HG02759 (cell line): ENCODE measurements around the gene LINGO3.
"Not testable (repeated sequence)": the region's sequence is repeated elsewhere in the genome, so short reads cannot be mapped to it uniquely, and the experiment has no call there.

ENCODE experiments used
- ATAC-seq: cut with Tn5 transposase; IDR thresholded peaks from one replicate; pipeline ENCODE4 v1.9.1; 2021; ENCODE audit warnings: mild to moderate bottlenecking, moderate library complexity; ENCODE audit not compliant: unreplicated experiment

The LINGO3 gene, protein sequence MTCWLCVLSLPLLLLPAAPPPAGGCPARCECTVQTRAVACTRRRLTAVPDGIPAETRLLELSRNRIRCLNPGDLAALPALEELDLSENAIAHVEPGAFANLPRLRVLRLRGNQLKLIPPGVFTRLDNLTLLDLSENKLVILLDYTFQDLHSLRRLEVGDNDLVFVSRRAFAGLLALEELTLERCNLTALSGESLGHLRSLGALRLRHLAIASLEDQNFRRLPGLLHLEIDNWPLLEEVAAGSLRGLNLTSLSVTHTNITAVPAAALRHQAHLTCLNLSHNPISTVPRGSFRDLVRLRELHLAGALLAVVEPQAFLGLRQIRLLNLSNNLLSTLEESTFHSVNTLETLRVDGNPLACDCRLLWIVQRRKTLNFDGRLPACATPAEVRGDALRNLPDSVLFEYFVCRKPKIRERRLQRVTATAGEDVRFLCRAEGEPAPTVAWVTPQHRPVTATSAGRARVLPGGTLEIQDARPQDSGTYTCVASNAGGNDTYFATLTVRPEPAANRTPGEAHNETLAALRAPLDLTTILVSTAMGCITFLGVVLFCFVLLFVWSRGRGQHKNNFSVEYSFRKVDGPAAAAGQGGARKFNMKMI

DNA sequence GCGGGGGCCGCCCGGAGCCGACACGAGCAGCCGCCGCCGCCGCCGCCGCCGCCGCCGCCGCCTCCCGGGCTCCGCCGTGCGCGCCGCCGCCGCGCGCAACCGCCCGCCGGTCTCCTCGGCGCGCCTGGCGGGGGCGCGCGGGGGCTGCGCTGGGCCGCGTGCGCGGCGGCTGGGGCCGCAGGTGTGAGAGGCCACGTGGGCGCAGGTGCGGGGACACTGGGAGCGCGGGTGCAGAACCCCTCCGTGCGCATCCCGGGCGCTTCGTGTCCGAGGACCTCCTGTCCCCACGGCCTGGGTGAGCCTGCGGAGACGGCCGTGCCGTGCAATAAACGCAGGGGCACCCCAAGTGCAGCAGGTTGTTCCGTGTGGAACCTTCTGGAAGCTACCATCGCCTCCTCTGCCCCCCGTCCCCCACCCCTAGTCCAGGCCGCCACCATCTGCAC lies at the start of gene LINGO3:
TSS of gene LINGO3 (minus strand) at position 41 of the 443 bp plus-strand sequence. CDS start 16,378 bp downstream, outside the sequence.
- no peak for ATAC-seq

DNA sequence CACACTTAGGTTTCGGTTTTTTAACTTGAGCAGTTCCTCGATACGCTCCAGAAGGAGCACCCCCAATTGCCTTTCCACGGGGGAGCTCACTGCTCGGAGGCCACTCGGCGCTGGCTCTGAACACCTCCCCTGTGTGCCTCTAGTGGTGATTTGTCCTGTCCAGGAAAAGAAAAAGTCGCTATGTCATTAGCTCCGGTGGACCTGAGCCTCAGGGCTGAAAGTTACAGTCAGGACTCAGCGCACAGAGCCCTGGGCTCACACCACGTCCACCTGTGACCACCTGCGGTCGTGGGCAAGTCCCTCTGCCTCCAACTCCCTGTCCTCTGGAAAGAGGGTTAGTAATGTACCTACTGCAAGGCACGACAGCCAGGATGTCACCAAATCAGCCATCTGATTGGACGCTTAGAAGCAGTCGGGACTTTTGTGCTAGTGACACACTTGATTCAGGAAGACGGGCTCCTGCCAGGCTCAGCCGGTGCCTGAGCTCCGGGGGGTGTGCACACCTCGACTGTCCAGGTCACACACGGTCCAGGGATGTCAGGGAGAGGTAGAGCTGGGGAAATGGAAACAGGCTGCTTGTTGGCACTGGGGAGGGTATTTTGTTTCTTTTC lies 48.2 kb upstream of the LINGO3 start:
- ATAC-seq, result no peak

DNA sequence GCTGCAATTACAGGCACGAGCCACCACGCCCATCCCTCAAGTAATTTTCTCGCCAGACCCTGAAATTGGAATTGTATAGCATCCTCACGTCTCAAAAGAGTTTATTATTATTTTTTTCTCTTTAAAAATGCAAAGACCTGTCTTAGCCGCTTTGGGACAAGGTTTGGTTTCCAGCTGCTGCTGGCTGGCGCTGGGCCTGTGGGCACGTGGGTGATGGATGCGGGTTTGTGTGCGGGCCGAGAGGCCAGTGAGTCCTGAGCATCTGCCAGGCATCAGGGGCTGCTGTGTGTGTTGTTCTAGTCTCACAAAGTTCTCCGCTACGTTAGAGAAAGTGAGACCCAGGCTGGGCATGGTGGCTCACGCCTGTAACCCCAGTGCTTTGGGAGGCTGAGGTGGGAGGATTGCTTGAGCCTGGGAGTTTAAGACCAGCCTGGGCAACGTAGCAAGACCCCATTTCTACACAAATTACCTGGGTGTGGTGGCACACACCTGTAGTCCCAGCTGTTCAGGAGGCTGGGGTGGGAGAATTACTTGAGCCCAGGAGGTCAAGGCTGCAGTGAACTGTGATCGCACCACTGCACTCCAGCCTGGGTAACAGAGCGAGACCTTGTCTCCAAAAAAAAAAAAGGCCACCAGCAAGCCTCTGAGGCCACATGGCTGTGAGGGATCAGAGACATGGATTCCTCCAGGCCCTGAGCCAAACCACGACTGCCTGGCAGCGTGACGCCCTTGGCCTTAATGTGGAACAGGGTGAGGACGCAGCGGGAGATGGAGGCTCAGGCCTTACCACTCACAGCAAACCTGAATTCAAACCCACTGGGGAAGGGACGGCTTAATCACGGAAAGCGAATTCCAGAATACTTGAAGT lies 47.4 kb upstream of the LINGO3 start:
- no peak for ATAC-seq

DNA sequence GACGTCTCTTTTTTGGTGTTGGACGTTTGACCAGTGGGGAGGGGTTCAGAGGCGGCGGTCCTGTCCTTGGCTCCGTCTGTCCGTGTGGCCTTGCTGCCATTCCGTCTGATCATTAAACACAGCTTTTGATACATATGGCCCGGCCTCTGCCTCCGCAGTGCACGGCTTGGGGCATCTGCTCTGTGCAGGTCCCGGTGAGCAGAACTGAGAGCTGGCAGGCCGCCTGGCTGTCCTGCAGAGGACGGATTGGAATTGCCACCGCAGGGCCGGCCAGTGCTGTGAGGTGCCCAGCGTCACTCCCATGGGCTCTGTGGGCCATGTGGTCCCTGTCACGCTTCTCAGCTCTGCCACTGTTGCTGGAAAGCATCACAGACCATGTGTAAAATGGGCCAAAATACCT lies 46.7 kb upstream of the LINGO3 start:
- no peak for ATAC-seq

DNA sequence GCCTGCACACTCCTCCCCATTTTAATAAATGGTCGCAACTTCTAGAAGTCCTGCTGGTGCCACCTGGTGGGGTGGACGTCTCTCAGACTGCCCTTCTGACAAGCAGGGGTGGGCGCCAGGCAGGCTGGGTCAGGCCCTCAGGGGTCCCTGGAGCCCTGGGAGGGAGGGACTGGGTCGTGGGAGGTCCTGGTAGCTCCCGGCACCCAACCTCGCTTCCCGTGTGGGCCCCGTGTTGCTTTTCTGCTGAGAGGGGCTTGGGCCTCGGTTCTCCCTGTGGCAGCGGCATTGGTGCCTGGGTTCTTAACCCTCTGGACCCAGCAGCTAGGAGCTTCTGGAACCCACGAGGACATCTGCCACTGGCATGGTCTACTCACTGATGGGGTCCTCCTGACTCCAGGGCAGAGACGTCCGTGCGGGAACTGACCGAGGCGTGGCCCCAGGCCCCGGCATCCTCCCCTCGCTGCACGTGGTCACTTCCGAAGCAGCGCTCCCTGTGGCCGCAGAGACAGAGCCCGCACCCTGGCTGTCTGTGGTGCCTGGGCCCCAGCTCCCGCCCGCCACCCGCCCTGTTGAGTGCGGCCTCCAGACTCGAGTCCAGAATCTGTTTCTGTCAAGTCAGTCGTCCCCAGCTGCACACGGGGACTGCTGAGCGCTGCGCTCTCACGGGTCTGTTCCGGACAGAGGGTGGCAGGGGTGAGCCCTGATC lies 46.1 kb upstream of the LINGO3 start:
- no peak for ATAC-seq

DNA sequence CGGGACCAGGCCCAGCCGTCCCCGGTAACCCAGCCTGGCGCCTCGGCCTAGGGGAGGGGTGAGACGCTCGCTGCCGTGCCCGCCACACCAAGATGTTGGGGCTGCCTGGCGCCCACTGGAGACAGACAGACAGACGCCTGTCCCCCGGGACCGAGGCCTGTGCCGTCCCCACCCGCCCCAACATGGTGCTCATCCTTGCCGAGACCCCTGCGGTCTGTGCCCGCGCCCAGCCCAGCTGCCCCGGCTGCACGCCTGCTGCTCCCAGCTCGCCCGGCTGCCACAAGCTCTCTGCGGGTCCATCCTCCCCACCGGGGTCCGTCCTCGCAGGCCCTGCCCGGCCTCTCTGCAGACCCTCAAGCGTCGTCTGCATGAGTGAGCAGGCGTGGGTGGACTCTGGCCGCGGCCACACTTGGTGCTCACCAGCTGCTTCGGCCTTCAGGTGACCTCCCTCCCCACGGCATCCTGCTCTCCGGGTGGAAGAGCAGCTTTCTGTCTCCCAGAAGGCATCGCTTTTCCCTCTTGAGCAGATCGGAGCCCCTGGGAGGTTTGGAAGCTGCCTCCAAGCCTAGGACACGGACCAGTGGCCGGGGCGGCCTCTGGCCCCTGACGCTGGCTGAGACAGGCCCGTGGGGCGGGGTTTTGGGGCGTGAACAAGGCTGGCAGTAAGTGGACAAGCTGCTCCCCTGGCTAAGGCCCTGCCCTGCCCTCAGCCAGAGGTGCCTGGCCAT lies 45.4 kb upstream of the LINGO3 start:
- no peak for ATAC-seq

DNA sequence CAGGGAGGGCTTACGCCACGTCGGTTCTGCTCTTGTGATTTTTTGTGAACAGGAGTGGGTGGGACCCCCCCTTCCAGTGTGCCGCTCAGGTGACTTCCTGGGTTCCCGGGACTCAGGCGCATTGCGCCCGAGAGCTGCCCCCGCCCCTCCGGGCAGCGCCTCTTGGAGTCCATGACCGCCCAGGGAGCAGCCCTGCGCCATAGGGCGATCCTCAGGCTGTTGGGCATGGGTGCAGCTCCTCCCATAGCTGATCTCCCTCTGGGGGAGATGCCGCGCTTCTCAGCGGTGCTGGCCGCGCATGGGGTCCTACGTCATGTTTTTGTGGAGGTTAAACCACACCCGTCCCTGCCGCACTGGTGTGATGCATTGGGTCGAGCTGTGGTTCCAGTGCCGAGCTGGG lies 44.2 kb upstream of the LINGO3 start:
- no peak for ATAC-seq

DNA sequence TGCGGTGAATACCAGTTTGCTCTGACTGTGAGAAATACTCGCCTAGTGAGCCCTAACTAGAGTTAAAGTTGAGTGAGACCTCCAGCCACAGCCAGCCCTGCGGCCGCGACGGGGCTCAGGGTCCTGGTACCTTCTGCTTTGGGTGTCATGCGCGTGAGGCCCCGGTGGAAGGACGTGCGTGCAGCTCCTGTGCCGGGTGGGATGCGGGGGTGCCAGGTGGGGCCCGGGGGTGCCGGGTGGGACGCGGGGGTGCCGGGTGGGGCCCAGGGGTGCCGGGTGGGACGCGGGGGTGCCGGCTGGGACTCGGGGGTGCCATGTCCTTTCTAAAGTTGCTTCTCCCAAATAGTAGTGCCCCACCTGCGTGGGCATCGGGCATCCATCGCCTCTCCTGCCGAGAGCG lies 43.6 kb upstream of the LINGO3 start:
- no peak for ATAC-seq

DNA sequence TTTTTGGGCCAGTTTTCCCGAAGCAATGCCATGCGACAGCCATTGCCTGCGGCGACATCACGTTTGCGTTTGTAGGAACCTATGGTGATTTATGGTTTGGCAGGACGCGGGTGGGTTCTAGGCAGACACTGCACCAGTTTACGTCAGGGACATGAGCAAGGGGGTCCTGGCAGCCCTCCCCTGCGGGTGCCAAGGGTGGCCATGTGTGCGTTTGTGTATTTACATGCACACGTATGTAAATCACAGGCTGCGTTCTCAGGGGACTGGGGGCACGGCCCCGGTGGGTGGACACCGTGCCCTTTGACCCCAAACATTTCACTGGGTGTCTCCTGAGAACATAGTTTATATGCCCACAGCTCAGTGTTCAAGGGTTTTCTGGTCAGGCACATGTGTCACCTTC lies 42.7 kb upstream of the LINGO3 start:
- ATAC-seq, result no peak

DNA sequence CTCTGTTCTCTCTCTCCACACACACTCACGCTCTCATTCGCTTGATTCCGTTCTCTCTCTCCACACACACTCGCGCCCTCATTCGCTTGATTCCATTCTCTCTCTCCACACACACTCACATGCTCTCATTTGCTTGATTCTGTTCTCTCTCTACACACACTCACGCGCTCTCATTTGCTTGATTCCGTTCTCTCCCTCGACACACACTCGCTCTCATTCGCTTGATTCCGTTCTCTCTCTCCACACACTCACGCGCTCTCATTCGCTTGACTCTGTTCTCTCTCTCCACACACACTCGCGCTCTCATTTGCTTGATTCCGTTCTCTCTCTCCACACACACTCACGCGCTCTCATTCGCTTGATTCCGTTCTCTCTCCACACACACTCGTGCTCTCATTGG lies 41.9 kb upstream of the LINGO3 start:
- ATAC-seq, result not testable (repeated sequence)

DNA sequence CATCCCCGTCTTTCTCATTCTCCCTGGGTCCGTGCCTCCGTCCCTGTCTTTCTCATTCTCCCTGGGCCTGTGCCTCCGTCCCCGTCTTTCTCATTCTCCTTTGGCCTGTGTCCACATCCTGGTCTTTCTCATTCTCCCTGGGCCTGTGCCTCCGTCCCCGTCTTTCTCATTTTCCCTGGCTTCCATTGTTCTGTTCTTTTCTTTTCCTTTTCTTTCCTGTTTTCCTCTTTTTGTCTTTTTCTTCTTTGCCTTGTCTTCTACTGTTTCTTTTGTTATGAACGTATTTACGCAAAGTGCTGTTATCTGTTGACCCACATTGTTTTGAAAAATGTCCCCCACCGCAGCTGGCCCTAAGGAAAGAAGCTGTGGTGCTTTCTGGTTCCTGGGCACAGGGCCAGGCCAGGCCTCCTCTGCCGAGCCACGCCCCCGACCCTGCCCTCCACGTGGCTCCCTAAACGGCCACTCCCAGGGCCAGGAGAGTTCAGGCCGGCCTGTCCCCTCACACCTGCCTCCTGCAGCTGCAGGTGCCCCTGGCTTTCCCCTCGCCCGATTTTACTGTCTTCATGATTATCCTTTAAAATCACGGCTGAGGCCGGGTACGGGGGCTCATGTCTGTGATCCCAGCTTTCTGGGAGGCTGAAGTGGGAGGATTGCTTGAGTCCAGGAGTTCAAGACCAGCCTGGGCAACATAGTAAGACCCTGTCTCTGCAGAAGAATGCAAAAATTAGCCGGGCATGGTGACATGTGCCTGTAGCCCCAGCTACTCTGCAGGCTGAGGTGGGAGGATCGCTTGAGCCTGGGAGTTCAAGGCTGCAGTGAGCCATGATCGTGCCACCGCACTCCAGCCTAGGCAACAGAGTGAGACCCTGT lies 38.1 kb upstream of the LINGO3 start:
- no peak for ATAC-seq

DNA sequence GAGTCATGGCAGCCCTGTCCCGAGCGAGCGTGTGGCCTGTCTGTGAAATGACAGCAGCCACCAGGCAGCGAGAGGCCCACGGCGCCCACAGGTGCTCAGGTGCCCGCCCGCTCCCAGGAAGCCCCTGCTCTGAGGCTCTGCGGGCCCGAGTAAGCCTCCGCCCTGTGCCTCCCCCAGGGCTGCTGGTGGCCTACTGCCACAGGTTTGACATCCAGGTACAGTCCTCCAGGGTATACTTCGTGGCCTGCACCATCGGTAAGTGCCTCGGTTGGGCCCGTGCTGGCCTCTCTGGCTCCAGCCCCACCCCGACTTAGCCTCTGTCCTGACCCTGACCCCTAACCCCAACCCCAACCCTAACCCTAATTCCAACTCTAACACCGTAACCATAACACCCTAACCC lies 37.1 kb upstream of the LINGO3 start:
- no peak for ATAC-seq

DNA sequence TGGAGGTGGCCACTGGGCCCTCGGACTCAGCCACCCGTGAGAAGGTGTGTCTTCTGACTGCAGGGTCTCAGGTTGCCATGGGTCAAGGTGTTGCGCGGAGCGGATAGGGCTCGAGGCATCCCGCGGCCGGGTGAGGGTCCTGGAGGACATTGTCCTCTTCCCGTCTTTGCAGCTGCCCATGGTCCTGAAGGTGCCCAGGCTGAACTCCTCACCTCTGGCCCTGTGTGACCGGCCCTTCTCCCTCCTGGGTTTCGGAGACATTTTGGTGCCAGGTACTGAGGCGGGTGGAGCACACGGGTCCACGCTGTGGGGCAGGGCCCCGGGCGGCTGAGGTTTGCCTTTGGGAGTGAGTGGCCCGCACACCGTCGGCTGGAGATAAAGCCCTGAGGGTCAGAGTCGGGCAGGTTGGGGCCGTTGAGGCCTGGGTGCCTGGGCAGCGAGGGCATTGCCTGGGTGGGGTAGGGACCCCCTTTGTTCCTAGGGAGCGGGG lies 36.5 kb upstream of the LINGO3 start:
- ATAC-seq, result no peak

DNA sequence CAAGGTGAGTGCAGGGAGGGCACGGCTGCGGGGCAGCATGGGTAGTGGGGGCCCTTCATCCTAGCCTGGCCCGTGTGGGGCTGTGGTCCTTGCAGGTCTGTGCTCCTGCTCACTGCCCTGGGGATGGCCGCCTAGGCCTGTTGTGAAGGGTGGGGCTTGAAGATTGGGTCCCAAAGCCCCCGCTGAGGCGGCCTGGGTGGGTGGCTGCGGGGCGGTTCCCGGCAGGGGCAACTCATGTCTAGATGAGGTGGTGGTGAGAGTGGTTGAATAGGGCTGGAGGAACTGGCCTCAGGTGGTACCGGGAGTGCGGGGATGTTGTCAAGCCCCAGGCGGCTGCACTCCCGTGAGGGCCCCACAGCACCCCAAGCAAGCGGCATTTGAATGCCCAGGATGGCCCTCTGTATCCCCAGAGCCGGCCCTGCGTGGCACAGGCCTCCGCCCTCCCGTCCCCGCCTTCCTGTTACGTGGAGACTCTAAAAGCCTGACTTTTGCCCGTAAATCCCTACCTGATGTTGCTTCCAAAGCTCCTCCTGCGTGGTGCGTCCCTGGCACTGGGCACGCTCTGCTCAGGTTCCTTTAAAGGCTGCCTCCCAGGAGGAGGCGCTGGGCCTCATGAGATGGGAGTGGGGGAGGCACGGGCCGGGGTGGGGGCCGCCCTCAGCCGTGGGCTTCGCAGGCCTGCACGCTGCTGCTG lies 35.5 kb upstream of the LINGO3 start:
- ATAC-seq, result no peak

DNA sequence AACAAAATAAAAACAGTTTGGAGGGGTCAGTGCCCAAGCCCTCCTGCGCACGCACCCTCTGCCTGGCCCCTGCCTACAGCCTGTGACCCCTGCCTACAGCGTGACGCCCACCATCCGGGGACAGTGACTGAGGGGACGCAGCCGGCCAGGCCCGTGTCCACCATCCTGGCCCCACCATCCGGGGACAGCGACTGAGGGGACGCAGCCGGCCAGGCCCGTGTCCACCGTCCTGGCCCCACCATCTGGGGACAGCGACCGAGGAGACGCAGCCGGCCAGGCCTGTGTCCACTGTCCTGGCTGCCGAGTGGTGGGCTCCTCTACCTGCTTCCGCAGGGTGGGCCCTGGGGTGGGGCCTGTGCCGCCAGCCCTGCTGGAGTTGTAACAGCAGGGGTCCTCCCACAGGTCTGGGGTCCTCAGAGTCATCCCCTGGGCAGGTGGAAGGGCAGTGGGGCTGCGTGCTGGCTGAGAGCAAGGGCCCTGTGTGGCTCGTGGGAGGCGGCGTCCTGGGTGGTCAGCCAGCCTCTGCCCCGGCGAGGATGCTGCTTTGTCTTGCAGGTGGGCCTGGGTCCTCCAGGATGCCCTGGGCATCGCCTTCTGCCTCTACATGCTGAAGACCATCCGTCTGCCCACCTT lies 34.8 kb upstream of the LINGO3 start:
- ATAC-seq, result no peak

DNA sequence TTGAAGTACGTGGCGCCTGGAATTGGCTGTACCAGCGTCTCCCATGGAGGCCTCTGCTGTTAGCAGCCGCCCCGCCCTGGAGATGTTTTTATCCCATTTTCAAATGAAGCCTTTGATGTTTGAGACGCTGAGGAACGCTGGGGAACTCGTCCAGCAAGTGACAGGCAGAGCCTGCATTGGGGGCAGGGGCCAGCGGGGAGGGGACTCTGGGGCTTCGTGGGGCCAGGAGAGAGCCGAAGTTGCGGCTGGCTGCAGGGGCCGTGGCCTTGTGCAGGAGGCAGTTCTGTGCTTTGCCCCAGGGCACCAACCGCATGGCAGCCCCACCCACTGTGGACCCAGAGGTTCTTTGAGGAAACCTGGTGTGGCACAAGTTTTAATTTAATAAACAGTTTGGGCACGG lies 34.0 kb upstream of the LINGO3 start:
- no peak for ATAC-seq

DNA sequence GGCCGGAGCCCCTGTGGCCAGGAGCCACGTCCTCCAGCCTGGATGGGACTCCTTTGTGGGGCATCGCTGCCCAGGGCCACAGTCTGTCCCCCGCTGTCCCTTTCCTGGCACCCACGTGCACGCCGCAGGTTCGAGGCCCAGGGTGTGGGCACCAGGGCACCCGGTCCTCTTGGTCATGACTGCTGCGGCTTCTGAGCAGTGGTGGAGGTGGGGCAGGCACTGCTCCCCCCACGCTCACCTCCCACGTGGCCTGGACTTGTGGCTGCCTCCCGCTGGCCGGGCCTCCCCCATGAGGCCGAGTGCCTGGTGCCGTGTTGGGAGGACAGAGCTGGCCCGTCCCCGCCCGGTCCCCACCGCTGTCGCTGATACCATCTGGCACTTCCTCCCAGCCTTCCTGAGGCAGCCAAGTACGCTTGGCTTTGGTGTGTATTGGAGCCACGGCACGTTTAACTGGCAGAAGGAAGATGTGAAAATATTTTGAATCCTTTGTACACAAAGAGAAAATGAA lies 33.3 kb upstream of the LINGO3 start:
- no peak for ATAC-seq
